ENCODE measurements around the gene SLC27A2.

The SLC27A2 gene

DNA sequence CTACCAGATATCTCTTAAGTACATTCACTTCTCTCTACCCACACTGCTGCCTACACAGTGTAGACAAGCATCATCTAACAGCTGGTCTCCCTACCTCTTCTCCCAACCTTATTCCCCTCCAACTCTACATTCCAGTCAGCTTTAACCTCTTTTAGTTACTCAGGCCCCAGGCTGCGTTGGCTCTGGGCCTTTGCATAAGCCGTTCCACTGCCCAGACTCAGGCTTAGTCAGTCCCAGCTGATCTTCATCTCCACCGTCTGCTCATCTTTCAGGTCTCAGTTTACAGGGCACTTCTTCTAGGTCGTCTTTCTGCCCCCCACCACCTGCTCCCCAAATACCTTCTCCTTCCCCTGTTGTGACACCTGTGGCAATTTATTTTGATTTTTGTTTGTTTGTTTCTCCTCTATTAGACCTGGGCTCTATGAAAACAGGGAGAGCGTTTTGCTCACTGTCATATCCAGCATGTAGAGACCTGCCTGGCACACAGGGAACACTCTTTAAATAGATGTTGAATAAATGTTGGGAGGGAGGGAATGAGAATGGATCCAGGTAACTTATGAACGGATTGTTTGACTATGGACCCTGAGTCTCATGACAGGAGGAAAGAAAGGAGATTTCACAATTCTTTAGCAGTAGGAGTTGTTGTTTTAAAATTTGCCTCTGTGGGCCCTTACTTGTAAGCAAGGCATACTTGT, 11.1 kb downstream of the SLC27A2 start:
- no peak for DNase-seq

DNA sequence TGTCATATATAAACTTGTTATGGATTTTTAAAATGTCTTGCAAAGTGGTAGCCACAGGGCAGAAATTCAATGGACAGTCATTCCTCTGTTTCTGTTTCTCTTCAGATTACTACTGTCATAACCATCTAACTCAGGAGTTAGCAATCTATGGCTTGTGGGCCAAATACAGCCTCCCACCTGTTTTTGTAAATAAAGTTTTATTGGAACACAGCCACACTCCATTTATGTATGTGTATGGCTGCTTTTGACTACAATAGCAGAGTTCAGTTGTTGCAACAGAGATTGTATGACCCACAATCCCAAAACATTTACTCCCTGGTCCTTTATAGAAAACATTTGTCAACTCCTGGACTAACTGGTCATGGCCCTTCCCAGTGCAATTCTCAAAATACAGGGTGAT, 20.0 kb downstream of the SLC27A2 start:
- no peak for DNase-seq

DNA sequence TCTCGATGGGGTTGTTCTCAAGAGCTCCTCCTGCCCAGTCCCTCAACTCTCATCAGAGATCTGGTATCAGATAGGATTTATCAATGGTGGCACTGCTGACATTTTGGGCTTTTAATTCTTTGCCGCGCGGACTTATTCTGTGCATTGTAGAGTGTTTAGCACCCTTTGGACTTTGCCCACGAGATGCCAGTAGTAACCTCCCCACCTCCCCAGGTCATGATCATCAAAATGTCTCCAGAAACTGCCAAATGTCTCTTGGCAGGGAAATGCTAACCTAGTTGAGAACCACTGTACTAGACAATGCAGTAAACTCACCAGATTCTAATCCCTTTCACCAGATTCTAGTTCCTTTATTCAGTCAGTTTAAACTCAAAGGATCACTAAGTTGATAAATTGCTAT, 24.0 kb downstream of the SLC27A2 start:
- DNase-seq: no peak

DNA sequence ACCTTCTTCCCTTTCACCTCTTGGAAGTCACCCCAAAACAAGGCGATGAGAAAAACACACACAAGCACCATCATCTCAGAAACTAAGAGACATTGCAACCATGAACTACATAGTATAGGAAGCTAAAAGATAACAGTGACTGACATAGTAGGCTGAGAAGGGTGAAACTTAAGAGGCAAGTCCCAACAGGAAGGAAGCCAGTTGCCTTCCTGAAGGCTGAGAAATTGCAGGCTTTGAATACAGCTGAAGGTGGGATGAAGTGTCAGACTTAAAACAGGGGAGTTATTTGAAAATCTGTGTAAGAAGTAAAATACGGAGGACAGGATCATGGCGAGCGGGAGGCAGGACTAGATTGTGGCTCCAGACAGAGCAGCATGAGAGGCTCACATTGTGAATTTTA, 27.8 kb downstream of the SLC27A2 start:
- no peak for DNase-seq

DNA sequence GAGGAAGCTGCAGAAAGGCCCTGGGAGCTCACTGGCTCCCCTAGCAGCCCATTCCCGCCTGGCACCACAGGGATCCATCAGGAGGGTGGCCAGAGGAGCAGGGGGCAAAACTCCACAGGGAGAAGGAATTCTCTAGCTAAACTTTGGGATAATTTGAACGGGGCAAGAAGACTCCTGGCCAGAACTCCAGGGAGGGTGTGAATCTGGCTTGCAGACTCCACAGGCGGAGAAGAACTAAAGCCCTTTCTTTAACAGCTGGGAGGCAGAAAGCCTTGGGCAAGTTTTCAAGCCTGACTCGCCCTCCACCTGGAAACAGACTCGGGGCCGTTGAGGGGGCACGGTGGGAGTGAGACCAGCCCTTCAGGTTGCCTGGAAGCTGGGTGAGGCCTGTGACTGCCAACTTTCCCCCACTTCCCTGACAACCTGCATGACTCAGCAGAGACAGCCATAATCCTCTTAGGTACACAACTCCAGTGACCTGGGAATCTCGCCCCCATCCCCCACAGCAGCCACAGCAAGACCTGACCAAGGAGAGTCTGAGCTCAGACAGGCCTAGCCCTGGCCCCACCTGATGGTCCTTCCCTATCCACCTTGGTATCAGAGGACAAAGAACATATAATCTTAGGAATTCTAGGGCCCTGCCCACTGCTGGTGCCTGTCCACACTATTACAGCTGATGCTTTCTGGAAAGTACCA, 28.6 kb downstream of the SLC27A2 start:
- DNase-seq: no peak

DNA sequence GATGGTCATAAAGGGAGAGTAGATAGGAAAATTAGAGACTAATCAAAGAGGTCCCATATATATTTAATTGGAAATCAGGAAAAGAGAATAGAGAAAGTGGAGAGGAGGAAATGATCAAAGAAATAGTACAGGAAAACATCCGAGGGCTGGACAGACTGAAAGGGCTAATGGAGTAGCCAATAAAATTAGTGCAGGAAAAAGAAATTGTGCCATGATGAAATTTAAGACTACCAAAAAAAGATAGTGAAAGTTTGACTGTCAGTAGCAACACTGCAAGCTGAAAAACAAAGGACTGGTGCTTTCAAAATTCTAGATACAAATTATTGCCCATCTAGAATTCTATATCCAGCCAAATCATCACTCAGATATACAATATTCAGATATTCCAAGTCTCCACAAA, 36.3 kb downstream of the SLC27A2 start:
- no peak for DNase-seq

DNA sequence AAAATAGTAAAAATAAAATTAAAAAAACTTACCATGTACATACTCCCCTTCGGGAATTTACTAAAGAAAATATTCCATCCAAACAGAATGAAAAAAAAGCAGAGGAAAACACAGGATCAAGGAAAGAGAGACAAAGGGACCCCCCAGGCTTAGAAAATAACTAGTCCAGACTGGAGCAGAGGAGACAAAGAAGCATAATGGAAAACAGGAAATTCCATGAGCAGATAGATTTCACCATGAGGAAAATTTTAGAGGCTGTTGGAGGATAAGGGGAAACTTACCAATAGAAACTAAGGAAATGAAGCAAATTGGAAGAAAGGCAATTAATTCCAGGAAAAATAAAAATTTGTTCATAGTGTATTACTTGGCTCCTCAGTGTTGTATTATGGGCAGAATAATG, 36.7 kb downstream of the SLC27A2 start:
- DNase-seq: no peak

DNA sequence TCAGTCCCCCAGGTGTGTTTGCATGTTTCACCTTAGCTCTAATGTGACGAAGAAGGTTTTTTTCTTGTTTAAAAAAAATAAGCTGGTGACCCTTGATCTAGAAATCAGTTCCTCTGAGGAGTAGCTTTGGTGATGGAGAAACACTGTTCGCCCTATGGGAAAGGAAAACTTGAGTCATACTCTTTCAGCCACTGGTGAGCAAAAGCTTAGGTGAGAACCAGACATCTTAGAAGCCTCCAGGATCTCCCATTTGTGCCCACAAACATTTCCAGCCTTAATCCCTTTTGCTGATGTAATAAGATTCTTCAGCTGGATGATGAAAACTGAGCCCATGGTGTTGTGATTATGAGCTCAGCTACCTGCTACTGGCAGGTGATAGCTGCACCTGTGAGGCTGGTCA, 37.8 kb downstream of the SLC27A2 start:
- no peak for DNase-seq

DNA sequence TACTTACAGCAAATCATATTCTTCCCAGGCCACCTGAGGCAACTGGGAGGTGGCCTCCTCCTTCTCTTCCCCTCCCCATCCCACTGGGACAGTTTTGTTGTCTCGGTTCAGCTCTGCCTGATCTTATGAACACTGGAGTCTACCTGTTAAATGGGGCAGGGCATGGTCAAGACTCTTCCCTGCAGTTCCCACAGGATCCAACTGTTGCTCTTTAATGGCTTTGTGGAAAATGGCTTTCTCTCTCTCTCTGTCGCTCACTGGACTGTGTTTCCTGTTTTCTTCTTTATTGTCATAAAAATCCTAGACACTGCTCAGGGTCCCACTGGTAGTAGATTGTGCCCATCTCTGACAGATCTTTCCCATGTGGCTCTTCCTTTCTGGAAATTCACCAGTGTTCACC, 40.2 kb downstream of the SLC27A2 start:
- DNase-seq: no peak

DNA sequence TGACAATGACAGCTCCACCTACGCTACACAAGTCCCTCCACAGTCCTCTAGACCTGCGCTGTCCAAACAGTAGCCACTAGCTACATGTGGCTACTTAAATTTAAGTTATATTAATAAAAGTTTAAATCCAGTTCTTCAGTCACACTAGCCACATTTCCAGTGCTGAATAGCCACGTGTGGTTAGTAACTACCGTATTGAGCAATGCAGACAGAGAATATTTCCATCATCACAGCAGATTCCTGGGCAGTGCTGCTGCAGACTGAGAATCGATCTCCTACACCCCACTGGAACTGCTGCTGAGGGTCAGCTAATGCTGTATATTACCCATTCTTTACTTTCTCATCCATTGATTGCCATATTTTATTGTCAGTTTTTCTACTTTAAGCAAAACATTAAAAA, 42.6 kb downstream of the SLC27A2 start:
- no peak for DNase-seq

DNA sequence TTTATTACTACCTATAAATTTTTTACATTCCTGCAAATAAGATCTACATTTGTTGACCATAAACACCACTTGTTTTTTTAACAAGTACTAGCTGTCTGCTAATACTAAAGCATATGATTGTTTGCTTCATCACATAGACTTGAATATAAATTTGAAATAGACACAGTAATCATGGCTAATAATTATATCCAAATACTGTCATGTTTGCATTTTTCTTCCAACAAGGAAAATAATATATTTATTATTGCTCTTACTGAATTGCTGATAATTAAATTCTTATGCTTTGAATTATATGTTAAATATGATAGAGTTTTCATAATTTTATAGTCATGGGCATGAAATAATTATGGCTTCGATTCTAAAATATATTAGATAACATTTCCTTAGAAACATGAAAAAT, 43.1 kb downstream of the SLC27A2 start:
- DNase-seq: no peak

DNA sequence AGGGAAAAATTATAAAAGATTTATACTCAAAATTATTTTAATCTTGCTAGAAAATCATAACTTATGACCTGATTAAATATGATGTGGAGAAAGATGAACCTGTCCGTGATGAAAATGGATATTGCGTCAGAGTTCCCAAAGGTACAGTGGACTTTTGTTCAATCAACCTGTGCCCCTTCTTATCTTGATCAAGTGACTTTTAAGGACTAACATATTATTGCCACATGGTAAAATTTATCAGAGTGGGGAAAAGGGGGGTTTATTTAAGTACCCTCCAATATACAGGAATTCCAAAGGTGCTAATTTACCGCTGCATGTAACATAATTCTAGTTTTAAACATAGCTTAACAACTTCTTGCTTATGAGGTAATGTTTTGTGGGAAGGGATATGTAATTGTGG, 43.9 kb downstream of the SLC27A2 start:
- no peak for DNase-seq

DNA sequence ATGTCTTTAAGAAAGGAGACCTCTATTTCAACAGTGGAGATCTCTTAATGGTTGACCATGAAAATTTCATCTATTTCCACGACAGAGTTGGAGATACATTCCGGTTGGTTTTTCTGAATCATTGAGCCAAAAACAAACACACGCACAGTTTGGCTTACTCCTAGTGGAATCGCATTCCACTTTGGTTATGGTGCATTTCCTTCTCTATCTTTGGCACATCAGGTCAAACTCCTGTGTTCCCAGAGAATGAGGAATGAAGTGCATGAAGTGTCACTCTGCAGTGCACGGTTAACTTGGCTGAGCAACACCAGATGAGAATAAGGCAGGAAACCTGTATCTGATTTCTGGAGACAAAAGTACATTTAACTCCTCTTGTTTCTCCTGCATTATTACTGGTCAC, 45.1 kb downstream of the SLC27A2 start:
- no peak for DNase-seq

DNA sequence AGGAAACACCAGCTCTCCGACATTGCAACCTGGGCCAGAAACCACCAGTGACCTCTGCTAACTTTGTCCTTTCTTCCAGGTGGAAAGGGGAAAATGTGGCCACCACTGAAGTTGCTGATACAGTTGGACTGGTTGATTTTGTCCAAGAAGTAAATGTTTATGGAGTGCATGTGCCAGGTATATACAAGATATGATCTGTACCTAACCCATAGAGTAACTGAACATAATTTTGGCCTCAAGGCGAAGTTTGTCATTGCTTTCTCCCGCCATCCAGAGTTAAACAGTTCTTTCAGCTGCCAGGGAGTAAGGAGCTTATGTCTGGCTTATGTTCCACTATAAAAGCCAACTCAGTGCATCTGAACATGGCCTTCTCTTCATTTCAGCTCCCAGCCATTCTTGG, 46.9 kb downstream of the SLC27A2 start:
- DNase-seq: no peak

DNA sequence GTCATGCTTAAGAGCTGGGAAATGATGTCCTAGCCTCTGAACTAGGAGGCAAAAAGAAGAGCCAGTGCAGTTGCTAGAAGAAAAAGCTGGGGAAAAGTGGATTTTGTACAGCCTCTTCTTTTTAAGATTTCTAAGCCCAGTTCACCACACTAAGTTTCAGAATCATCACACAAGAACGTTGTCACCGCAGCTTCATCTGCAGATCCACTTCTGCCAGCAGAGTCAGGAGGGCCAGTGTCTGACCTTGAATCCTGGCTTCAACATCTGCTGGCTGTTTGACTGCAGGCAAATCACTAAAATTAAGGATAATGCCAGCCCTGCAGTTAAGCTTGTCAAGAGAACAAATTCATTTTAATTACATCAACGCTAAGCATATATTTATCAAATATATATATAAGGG, 47.3 kb downstream of the SLC27A2 start:
- no peak for DNase-seq

DNA sequence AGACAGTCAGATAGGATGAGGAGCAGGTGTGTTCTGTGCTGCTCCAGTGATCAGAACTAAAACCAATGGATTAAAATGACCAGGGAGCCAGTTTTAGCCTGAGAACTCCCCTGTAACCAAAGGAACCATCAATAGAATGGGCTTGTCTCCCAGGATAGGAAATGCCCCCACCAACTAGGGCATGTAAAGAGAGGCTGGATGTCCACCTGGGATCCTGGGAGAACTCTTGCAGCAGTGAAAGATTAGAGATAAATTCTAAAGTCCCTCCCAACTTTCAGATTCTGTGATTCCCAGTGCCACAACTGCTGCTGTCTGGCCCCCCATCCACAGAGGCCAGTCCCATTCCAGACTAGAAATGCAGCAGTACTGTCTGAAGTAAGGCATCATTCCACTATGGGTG, 49.8 kb downstream of the SLC27A2 start:
- DNase-seq: no peak

DNA sequence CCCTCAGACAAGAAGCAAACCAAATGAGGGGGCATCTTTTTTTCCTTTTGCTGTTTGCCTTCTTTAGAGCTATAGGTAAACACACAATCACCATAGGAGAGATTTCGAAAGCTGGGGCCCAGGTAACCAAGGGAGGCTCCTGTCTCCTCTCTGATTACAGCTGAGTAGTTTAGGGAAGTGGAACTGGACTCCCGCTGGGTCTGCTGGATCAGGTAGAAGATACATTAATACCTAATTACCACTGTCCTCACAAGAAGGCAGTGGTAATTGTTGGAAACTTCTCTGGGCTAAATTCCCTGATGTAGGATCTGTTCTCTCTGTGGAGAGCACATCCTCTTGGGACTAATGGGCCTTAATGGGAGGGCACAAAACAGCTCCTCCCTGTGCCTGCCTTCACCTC, 50.8 kb downstream of the SLC27A2 start:
- no peak for DNase-seq

DNA sequence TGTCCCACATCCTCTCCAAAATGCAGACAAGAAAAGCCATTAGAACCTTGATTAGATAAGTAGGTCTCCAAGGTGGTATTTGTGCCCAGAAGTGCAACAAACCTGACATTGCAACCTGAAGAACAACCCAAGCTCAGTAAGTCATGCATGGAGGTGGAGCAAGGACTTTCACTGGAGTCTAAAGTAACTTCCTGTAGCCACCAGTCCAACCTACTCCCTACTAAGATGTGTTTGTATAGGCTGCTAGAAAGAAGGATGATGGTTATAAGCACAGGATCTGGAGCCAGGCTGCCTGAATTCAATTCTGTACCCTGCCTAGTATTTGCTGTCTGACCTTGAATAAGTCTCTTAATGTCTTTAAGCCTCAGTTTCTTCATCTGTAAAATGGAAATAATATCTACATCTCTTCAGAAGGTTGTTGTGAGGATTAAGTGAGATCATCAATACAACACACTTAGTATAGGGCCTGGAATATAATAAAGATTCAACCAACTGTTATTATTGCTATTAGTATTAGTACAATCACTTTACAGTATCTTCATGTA, 51.3 kb downstream of the SLC27A2 start:
- no peak for DNase-seq

DNA sequence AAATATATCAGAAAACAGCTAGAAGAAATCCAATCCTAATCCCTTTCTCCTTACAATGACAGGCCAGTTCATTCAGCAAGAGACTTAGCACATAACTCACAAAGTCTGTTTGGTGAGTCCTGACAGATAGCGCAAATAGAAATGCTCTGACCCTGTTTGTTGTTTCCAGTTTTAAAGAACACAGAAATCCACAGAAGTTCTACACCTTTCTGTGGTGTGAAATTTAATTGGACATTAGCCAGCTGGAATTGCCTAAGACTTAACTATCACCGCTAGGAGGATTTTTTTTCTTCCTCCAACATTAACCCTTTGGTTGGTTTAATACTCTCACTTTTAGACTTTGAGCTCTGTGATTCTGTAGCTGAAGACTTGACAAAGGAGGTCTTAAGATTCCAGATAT, 52.8 kb downstream of the SLC27A2 start:
- no peak for DNase-seq

DNA sequence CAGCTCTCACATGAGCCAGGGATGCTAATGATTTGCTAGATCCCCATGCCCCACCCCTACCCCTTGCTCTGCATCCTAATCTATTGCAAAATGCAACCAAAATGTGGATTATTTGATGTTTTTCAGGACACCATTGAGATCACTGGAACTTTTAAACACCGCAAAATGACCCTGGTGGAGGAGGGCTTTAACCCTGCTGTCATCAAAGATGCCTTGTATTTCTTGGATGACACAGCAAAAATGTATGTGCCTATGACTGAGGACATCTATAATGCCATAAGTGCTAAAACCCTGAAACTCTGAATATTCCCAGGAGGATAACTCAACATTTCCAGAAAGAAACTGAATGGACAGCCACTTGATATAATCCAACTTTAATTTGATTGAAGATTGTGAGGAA, 53.8 kb downstream of the SLC27A2 start:
- DNase-seq: no peak

DNA sequence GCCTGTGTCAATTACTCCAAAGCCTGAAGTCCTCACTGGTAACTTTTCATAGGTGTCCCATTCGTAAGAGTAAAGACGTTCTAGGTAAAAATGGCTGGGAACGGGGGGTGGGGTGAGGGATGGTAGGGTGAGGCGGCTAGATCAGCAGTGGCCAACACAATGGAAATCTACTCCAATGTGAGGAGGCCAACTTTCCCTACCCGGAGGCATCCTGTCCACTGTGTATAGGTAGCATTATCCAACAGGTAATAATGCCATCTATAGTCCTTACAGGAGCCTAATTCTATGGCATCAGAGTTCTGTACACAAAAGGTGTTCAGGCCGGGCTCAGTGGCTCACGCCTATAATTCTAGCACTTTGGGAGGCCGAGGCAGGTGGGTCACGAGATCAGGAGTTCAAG, 54.4 kb downstream of the SLC27A2 start:
- DNase-seq: no peak

DNA sequence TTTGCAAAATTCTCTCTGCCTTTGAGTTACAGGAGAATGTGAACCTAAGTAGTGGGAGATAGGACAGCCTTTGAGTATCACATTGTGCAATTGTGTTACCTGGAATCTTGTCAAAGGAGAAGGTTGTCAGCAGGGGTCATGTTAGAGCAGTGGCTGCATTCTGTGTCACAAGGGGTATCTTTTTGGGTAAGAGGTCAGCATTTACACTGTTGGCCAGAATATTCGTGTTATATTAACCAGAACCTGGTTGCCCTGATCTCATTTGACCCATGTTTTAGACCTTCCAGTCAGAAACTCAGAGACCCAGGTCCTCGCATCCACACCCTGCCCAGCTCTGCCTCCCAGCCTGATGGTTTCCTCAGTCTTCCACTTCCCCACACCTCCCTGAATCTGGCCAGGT, 56.3 kb downstream of the SLC27A2 start:
- no peak for DNase-seq

DNA sequence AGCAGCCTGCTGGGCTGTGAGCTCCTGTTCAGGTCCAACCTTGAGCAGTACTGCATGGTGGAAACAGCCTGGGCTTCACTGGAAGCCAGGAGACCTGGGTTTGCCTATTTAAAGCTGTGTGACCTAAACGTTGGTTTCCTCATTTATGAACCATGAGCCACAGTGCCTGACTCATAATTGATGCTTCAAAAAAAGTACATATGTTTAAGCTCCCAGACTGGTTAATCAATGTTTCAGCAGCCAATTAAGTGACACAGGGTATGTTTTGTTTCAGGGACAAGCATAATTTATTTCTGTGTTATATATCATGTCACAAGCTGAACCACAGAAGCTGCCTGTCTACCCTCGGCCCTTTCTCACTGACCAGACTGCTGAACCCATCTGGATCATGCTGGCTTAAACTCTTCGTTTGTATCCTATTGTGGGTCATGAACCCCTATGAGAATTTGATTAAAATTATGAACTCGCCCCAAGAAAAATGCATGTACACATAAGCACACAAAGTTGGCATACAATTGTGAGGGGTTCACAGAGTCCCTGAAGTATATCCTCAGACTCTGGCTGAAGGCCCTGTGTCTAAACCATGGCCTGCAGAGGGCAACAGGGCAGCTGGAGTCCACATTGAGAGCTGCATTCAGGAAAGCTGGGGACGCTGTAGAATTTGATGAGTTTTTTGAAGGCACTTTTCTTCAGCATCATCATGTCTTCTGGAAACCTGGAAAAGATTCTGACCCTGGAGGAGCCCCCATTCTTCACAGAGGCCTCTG, 59.9 kb downstream of the SLC27A2 start:
- no peak for DNase-seq

DNA sequence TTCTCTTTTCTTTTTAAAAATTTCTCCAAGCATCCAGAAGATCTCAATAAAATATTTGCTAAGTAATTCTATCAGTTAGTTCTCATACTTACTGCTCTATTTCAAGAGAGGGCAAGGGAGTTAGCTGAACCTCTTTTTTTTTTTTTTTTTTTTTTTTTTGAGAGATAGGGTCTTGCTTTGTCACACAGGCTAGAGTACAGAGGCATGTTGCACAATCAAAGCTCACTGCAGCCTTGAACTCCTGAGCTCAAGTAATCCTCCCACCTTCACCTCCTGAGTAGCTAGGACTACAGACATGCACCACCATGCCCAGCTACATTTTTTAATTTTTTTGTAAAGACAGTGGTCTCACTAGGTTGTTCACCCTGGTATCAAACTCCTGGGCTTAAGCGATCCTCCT, 62.2 kb downstream of the SLC27A2 start:
- no peak for DNase-seq

Measured in stimulated activated CD4-positive, alpha-beta T cell treated with anti-CD3 and anti-CD28 coated beads, Interleukin-4, amount 100 ng/mL, for 1 hour (primary cell).